ENCODE results near the gene CAGE1. TPM values are rescaled to one million over a fixed set of nuclear protein-coding genes. Genes with fewer than 3 reads are reported as not detected.

The CAGE1 gene
- polyA plus RNA-seq, 1 donor = 0.03 TPM

- no CpG with 5 or more reads among the region's 4 CpGs for WGBS (ENCODE audit: insufficient coverage, low lambda C conversion rate)
- Histone ChIP-seq H3K9me3 (ENCODE audit: control insufficient read depth, low read depth, low read length) (no peaks in the 10 kb centered on the region), H3K4me3 (ENCODE audit: low read length) (no peak overlapping the region), H3K36me3 (ENCODE audit: control insufficient read depth, insufficient read depth, low read length) (peaks cover 62% of the 10 kb centered on the region), H3K27me3 (ENCODE audit: control insufficient read depth, insufficient read depth, low read length) (no peaks in the 10 kb centered on the region), H3K27ac (ENCODE audit: low read length) (no peak overlapping the region), H3K4me1 (ENCODE audit: control insufficient read depth, insufficient read depth, low read length) (peaks cover 33% of the 10 kb centered on the region)
- no peak for DNase-seq
These were observed 21.3 kb upstream of the CAGE1 start for GRCh38 chr6:7410851-7411250.

GRCh38 chr6:7409740-7410139 lies 20.2 kb upstream of the CAGE1 start:
- H3K36me3 ChIP-seq (ENCODE audit: control insufficient read depth, insufficient read depth, low read length) = peaks cover 61% of the 10 kb centered on the region
- peak; percentile 27 to 53 for DNase-seq
- peak overlapping the region; percentile 47 for H3K27ac ChIP-seq (ENCODE audit: low read length)
- no peaks in the 10 kb centered on the region for H3K9me3 ChIP-seq (ENCODE audit: control insufficient read depth, low read depth, low read length)
- no peak overlapping the region for H3K4me3 ChIP-seq (ENCODE audit: low read length)
- H3K4me1 ChIP-seq (ENCODE audit: control insufficient read depth, insufficient read depth, low read length) = peaks cover 25% of the 10 kb centered on the region
- no peaks in the 10 kb centered on the region for H3K27me3 ChIP-seq (ENCODE audit: control insufficient read depth, insufficient read depth, low read length)
- 33% methylated on average over 1 of the region's 6 CpGs for WGBS (ENCODE audit: insufficient coverage, low lambda C conversion rate)

DNA sequence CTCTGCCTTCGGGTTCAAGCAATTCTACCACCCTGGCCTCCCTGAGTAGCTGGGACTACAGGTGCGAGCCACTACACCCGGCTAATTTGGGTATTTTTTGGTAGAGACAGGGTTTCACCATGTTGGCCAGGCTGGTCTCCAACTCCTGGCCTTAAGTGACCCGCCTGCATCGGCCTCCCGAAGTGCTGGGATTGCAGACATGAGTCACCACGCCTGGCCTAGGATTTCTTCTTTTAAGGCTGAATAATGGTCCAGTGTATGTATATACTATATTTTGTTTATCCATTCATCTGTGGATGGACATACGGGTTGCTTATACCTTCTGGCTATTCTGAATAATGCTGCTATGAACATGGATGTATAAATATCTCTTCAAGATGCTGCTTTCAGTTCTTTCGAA lies 17.2 kb upstream of the CAGE1 start:
- WGBS (ENCODE audit: insufficient coverage, low lambda C conversion rate) = no CpG with 5 or more reads among the region's 9 CpGs
- H3K9me3 ChIP-seq (ENCODE audit: control insufficient read depth, low read depth, low read length) = no peaks in the 10 kb centered on the region
- no peak for DNase-seq
- H3K27me3 ChIP-seq (ENCODE audit: control insufficient read depth, insufficient read depth, low read length) = no peaks in the 10 kb centered on the region
- peaks cover 5% of the 10 kb centered on the region for H3K4me1 ChIP-seq (ENCODE audit: control insufficient read depth, insufficient read depth, low read length)
- peaks cover 71% of the 10 kb centered on the region for H3K36me3 ChIP-seq (ENCODE audit: control insufficient read depth, insufficient read depth, low read length)
- no peak overlapping the region for H3K4me3 ChIP-seq (ENCODE audit: low read length)
- H3K27ac ChIP-seq (ENCODE audit: low read length) = no peak overlapping the region

- Histone ChIP-seq H3K9me3 (ENCODE audit: control insufficient read depth, low read depth, low read length) (no peaks in the 10 kb centered on the region), H3K4me1 (ENCODE audit: control insufficient read depth, insufficient read depth, low read length) (no peaks in the 10 kb centered on the region), H3K27me3 (ENCODE audit: control insufficient read depth, insufficient read depth, low read length) (no peaks in the 10 kb centered on the region), H3K36me3 (ENCODE audit: control insufficient read depth, insufficient read depth, low read length) (peaks cover 72% of the 10 kb centered on the region), H3K4me3 (ENCODE audit: low read length) (no peak overlapping the region), H3K27ac (ENCODE audit: low read length) (no peak overlapping the region)
- DNase-seq = no peak
- WGBS (ENCODE audit: insufficient coverage, low lambda C conversion rate) = no CpG with 5 or more reads among the region's 5 CpGs
These were observed 15.0 kb upstream of the CAGE1 start for GRCh38 chr6:7404546-7404945.

DNA sequence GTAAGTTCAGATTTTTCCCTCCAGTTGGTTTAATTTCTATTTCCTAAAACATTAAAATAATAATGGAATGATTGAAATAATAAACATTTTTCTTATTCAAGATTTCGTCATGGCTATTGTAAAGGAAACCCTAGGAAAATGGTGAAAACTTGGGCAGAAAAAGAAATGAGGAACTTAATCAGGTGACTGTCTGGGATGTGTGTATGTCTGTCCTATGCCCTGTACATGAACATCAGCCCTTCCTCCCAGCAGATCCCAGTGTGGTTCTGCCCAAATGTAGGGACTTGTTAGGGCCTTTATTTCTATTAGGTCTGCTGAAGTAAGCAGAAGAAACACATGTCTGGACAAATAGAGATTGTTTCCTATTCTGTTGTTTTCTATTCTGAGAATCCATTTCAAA lies 13.2 kb upstream of the CAGE1 start:
- Histone ChIP-seq H3K4me1 (ENCODE audit: control insufficient read depth, insufficient read depth, low read length) (no peaks in the 10 kb centered on the region), H3K4me3 (ENCODE audit: low read length) (no peak overlapping the region), H3K9me3 (ENCODE audit: control insufficient read depth, low read depth, low read length) (no peaks in the 10 kb centered on the region), H3K27ac (ENCODE audit: low read length) (no peak overlapping the region), H3K27me3 (ENCODE audit: control insufficient read depth, insufficient read depth, low read length) (no peaks in the 10 kb centered on the region), H3K36me3 (ENCODE audit: control insufficient read depth, insufficient read depth, low read length) (peaks cover 70% of the 10 kb centered on the region)
- no peak for DNase-seq
- WGBS (ENCODE audit: insufficient coverage, low lambda C conversion rate) = no CpG with 5 or more reads among the region's 1 CpG

DNA sequence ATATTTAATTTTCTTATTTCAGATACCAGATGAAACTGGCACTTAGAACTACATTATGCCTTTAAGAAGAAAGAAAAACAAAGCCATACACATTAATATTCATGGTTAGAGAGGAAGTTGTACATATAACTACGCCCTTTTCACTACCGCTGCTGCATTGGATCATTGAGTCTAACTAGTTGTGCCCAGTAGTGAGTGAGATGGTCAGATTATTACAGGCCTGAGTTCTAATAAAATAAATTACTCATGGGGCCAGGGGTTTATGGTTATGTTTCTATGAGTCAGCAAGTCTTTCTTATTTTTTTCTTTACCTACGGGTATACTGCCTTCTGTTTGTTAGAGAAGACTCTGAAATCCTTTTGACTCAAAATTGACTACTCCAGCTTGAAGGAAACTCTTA lies 11.5 kb upstream of the CAGE1 start:
- no peak overlapping the region for H3K27ac ChIP-seq (ENCODE audit: low read length)
- H3K4me1 ChIP-seq (ENCODE audit: control insufficient read depth, insufficient read depth, low read length) = no peaks in the 10 kb centered on the region
- no peaks in the 10 kb centered on the region for H3K9me3 ChIP-seq (ENCODE audit: control insufficient read depth, low read depth, low read length)
- no peak for DNase-seq
- H3K27me3 ChIP-seq (ENCODE audit: control insufficient read depth, insufficient read depth, low read length) = no peaks in the 10 kb centered on the region
- H3K4me3 ChIP-seq (ENCODE audit: low read length) = no peak overlapping the region
- peaks cover 64% of the 10 kb centered on the region for H3K36me3 ChIP-seq (ENCODE audit: control insufficient read depth, insufficient read depth, low read length)
- no CpG with 5 or more reads among the region's 3 CpGs for WGBS (ENCODE audit: insufficient coverage, low lambda C conversion rate)

GRCh38 chr6:7392402-7392801 lies 2.9 kb upstream of the CAGE1 start:
- H3K9me3 ChIP-seq (ENCODE audit: control insufficient read depth, low read depth, low read length) = no peaks in the 10 kb centered on the region
- H3K27me3 ChIP-seq (ENCODE audit: control insufficient read depth, insufficient read depth, low read length) = no peaks in the 10 kb centered on the region
- H3K4me1 ChIP-seq (ENCODE audit: control insufficient read depth, insufficient read depth, low read length) = peaks cover 19% of the 10 kb centered on the region
- H3K4me3 ChIP-seq (ENCODE audit: low read length) = no peak overlapping the region
- DNase-seq = peak in 1 of 2 donors; percentile 57
- H3K36me3 ChIP-seq (ENCODE audit: control insufficient read depth, insufficient read depth, low read length) = peaks cover 25% of the 10 kb centered on the region
- H3K27ac ChIP-seq (ENCODE audit: low read length) = no peak overlapping the region
- WGBS (ENCODE audit: insufficient coverage, low lambda C conversion rate) = 56% methylated on average over 2 of the region's 6 CpGs

GRCh38 chr6:7391151-7391550 lies 1.6 kb upstream of the CAGE1 start:
- H3K27me3 ChIP-seq (ENCODE audit: control insufficient read depth, insufficient read depth, low read length) = no peaks in the 10 kb centered on the region
- 80% methylated on average over 1 of the region's 4 CpGs for WGBS (ENCODE audit: insufficient coverage, low lambda C conversion rate)
- H3K4me1 ChIP-seq (ENCODE audit: control insufficient read depth, insufficient read depth, low read length) = peaks cover 19% of the 10 kb centered on the region
- H3K4me3 ChIP-seq (ENCODE audit: low read length) = no peak overlapping the region
- H3K36me3 ChIP-seq (ENCODE audit: control insufficient read depth, insufficient read depth, low read length) = peaks cover 22% of the 10 kb centered on the region
- H3K27ac ChIP-seq (ENCODE audit: low read length) = no peak overlapping the region
- H3K9me3 ChIP-seq (ENCODE audit: control insufficient read depth, low read depth, low read length) = no peaks in the 10 kb centered on the region
- no peak for DNase-seq

DNA sequence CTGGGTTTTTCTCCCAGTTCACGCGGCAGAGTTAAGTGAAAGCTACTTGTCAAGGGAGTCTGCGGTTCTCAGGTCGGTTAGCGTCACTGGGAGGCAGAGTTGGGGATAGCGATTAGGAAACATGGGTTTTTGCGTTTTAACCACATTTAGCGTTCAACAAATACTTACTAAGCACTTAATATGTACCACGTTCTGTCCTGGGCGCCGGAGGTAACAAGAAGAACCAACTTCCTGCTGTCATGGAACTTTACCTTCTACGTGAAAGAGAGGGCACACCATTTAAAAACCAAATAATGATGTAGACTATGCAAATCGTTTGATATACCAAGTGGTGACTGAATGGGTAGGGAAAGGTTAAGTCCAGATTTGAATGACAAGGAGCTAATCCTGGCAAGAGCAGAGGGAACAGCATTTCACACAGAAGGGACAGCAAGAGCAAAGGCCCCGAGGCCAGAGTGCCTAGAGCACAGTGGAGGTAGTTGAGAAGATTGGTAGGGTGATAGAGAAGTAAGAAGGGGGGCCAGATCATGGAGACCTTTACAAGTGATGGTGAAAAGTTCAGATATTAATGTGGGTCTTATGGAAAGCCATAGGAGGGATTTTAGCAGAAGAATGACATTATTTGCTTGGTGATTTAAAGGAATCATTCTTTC lies 810 bp upstream of the CAGE1 start:
- Histone ChIP-seq H3K4me1 (ENCODE audit: control insufficient read depth, insufficient read depth, low read length) (peaks cover 19% of the 10 kb centered on the region), H3K9me3 (ENCODE audit: control insufficient read depth, low read depth, low read length) (no peaks in the 10 kb centered on the region), H3K27ac (ENCODE audit: low read length) (peak overlapping the region; percentile 96), H3K36me3 (ENCODE audit: control insufficient read depth, insufficient read depth, low read length) (peaks cover 15% of the 10 kb centered on the region), H3K27me3 (ENCODE audit: control insufficient read depth, insufficient read depth, low read length) (no peaks in the 10 kb centered on the region), H3K4me3 (ENCODE audit: low read length) (peak overlapping the region; percentile 78)
- 0% methylated on average over 3 of the region's 14 CpGs for WGBS (ENCODE audit: insufficient coverage, low lambda C conversion rate)
- DNase-seq = no peak

GRCh38 chr6:7389162-7389450 lies 436 bp downstream of the CAGE1 start:
- Histone ChIP-seq H3K4me1 (ENCODE audit: control insufficient read depth, insufficient read depth, low read length) (peaks cover 19% of the 10 kb centered on the region), H3K27me3 (ENCODE audit: control insufficient read depth, insufficient read depth, low read length) (no peaks in the 10 kb centered on the region), H3K9me3 (ENCODE audit: control insufficient read depth, low read depth, low read length) (no peaks in the 10 kb centered on the region), H3K36me3 (ENCODE audit: control insufficient read depth, insufficient read depth, low read length) (peaks cover 8% of the 10 kb centered on the region), H3K27ac (ENCODE audit: low read length) (peak overlapping the region; percentile 96), H3K4me3 (ENCODE audit: low read length) (peak overlapping the region; percentile 78)
- peak in 1 of 2 donors; percentile 73 for DNase-seq
- WGBS (ENCODE audit: insufficient coverage, low lambda C conversion rate) = 0% methylated on average over 1 of the region's 11 CpGs

GRCh38 chr6:7381092-7381491 lies 8.4 kb downstream of the CAGE1 start:
- H3K4me3 ChIP-seq (ENCODE audit: low read length) = no peak overlapping the region
- WGBS (ENCODE audit: insufficient coverage, low lambda C conversion rate) = no CpG with 5 or more reads among the region's 1 CpG

More at GRCh38 chr6:7381092-7381491, 8.4 kb downstream of the CAGE1 start:
- H3K9me3 ChIP-seq (ENCODE audit: control insufficient read depth, low read depth, low read length) = no peaks in the 10 kb centered on the region
- H3K27ac ChIP-seq (ENCODE audit: low read length) = no peak overlapping the region
- no peaks in the 10 kb centered on the region for H3K27me3 ChIP-seq (ENCODE audit: control insufficient read depth, insufficient read depth, low read length)
- H3K4me1 ChIP-seq (ENCODE audit: control insufficient read depth, insufficient read depth, low read length) = no peaks in the 10 kb centered on the region
- no peak for DNase-seq
- H3K36me3 ChIP-seq (ENCODE audit: control insufficient read depth, insufficient read depth, low read length) = no peaks in the 10 kb centered on the region

Measured in large intestine (tissue), 3 donors.